C1 segment of cervical spinal cord (tissue), 14 donors: ENCODE data around the gene WIPF2.

Experiments
- DNase-seq, 14 donors: peaks; one replicate each; lab custom pipeline; 2025; lab: John Stamatoyannopoulos, UW

WIPF2 gene

GRCh38 chr17:40218740-40219593 is at the start of gene WIPF2:
TSS of gene WIPF2 (plus strand) at chr17:40219304. CDS start at chr17:40256460, 37,156 bp downstream.
- peak; percentile 76 to 95 (median 92) for DNase-seq

DNA sequence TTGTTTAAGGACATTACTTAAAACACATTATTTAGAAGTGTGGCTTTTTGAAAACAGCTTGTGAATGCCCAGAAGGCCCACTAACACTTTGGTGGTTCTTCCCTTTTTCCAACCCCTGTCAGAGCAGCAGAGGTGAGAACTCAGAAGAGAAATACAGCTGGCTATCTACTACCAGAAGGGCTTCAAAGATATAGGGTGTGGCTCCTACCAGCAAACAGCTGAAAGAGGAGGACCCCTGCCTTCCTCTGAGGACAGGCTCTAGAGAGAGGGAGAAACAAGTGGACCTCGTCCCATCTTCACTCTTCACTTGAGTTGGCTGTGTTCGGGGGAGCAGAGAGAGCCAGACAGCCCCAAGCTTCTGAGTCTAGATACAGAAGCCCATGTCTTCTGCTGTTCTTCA is 48.8 kb upstream of the WIPF2 start:
- DNase-seq = no peak

- no peak for DNase-seq
These were observed 47.4 kb upstream of the WIPF2 start for GRCh38 chr17:40171750-40172149.

DNA sequence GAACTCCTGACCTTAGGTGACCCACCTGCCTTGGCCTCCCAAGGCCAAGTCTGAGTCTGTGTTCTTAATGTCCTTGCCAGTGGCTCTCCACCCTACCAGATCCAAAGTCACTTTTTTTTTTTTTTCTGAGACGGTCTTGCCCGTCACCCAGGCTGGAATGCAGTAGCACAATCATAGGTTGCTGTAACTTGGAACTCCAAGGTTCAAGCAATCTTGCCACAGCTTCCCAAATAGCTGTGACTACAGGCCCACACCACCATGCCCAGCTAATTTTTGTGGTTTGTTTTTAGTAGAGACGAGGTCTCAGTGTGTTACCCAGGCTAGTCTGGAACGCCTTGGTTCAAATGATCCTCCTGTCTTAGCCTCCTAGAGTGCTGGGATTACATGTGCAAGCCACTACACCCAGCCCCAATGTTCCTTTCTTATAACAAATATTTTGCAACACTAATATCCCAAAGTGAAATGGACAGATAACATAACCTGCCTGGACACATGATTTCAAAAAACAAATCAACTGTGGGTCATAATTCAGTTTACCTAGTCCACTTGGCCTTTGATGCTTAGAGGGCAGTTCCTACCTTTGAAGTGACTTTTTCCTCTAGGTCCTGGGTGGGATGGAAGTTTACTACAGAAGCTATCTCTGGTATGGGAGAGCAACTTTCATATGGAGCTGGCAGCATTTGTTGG is 45.9 kb upstream of the WIPF2 start:
- DNase-seq = no peak

GRCh38 chr17:40173778-40174135 is 45.3 kb upstream of the WIPF2 start:
- no peak for DNase-seq

GRCh38 chr17:40174514-40174913 is 44.6 kb upstream of the WIPF2 start:
- DNase-seq = no peak

DNA sequence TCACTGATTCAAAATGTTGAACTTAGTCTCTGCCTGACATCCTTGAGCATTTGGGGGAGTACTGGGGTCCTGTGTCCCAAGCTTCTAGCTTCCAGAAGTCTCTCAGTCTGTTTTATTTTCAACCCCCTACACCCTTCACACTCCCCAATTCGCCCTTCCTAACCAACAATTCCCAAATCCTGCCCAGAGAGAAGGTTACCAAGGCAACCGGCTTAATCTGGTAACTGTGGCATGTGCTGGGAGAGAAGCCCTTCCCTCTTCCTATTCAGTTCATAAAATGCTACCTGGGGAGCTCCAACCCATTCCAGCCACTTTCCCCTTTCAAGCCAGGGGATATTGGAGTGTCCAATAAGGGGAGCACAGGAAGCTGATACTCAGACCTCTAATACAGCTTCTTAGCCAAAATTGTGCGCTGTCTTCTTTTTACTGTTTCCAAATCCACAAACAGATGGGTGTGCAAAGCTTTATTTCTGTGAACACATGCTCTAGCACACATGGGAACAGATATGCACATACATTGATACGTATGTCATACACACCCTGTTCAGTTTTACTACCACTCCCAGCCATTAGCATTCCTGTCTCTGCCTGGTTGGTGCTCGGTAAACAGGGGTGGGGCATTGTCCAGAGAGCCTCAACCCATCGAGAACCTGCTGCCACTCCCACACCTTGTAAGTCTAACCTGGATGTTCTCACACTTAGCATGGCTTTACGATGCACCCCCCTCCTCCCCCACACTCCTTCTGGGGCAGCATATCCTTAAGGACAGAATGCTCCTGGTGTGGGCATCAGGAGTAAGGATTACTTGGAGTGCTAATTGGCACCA is 43.0 kb upstream of the WIPF2 start:
- DNase-seq = no peak

DNA sequence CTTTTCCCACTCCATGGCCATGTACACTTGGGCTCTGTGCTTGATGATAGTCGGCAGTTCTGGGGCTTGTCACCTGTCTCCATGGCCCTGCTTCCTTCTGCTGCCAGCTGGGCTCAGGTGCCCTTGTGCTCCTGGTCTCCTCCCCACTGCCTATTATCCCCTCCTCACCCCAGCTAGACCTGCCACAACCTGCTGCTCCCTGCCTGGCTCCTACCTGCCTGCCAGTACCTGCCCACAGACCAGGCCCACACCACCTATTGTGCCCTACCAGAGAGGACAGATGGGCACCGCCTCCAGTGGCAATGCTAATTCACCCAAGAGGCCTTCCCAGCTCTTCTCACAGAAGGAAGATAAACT is 42.4 kb upstream of the WIPF2 start:
- no peak for DNase-seq

DNA sequence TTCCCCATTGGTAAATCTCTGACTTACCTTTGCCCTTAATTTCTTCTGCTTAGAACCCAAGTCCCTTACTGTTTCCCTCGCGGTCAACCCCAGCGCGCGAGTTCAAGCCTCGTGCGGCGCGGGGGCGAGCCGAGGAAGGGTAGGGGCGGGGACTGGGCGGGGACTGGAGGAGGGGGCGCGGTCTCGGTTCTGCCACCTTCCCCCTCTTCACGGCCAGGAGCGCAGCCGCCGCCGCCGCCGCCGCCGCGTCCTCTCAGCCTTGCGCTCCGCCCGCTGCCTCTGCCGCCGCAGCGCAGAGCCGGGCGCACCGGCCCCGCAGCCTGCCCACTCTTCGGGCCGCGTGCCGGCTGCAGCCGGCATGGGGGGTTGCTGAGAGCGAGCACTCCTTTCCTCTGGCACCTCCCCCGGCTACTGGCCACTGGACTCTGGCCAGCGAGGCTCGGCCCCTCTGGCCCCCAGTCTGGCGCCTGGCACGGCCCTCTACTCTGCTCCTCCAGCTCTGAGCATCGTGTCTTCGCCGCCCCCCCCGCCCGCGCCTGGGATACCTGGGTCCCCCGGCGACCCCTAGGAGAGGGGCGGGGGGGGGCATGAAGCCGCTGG is 41.7 kb upstream of the WIPF2 start, which contains the start of gene RAPGEFL1:
Gene RAPGEFL1 (plus strand): TSS at position 196 of the 600 bp plus-strand sequence. CDS start 392 bp downstream, at position 588.
- DNase-seq = peak in 9 of 14 donors; percentile 8 to 56 (median 29)

GRCh38 chr17:40178021-40178601 is 41.0 kb upstream of the WIPF2 start:
- DNase-seq = peak in 2 of 14 donors; percentile 1 to 15

GRCh38 chr17:40178660-40179059 is 40.4 kb upstream of the WIPF2 start:
- no peak for DNase-seq

- no peak for DNase-seq
These were observed 39.0 kb upstream of the WIPF2 start for GRCh38 chr17:40179923-40180659.

- DNase-seq = no peak
These were observed 38.4 kb upstream of the WIPF2 start for GRCh38 chr17:40180694-40181093.

GRCh38 chr17:40181205-40181604 is 37.9 kb upstream of the WIPF2 start:
- DNase-seq = no peak

GRCh38 chr17:40182606-40183005 is 36.5 kb upstream of the WIPF2 start:
- no peak for DNase-seq

DNA sequence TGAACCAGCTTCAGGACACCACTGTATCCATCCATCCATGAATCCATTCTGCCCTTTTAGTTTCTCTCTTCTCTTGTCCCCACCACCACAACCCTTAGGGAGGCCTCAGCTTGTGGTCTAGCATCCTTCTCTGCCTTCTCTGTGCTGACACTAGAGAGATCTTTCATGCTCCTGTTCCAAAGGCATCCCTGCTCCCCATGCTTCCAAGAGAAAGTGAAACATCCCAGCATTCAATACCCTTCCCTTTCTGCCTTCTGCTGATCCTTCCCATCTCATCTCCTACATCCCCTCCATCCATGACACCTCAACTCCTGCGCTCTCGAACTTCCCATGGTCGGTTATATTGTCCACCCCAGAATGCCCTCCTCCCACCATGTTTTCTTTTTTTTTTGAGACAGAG is 31.9 kb upstream of the WIPF2 start:
- no peak for DNase-seq

- DNase-seq = no peak
These were observed 30.4 kb upstream of the WIPF2 start for GRCh38 chr17:40188694-40189093.

DNA sequence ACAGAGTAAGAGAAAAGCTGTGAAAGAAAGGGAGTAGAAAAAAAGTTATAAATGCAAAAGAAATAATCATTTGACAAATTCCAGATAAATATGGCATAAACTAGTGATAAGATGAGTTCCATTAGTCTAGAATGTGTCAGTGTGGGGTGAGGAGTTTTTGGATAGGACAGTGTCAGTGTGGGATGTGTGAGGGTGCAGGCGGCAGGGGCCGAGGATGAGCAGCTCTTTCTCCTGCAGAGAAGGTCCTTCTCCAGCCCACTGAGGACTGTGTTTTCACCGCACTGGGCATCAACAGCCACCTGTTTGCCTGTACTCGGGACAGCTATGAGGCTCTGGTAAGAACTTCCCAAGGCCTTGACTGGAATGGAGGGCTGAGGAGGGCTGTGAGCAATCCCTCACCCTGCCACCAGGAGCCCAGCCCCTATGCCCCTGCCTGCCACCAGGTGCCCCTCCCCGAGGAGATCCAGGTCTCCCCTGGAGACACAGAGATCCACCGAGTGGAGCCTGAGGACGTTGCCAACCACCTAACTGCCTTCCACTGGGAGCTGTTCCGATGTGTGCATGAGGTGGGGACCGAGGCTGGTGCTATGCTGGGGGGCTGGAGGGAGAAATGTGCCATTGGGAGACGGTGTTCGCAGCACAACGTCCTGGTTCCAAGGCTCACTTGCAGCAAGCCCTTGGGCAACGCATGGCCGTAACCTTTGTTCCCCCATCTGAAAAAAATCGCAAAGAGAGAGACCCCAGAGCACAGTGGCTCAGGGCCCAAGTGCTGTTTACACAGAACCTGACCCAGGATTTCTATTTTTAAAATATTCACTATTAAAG is 28.7 kb upstream of the WIPF2 start:
- peak in 1 of 14 donors; percentile 43 for DNase-seq
